Measurements from ENCODE around the gene POU4F1.
"Not testable (repeated sequence)": the region's sequence is repeated elsewhere in the genome, so short reads cannot be mapped to it uniquely, and the experiment has no call there.

POU4F1 gene, protein sequence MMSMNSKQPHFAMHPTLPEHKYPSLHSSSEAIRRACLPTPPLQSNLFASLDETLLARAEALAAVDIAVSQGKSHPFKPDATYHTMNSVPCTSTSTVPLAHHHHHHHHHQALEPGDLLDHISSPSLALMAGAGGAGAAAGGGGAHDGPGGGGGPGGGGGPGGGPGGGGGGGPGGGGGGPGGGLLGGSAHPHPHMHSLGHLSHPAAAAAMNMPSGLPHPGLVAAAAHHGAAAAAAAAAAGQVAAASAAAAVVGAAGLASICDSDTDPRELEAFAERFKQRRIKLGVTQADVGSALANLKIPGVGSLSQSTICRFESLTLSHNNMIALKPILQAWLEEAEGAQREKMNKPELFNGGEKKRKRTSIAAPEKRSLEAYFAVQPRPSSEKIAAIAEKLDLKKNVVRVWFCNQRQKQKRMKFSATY

DNA sequence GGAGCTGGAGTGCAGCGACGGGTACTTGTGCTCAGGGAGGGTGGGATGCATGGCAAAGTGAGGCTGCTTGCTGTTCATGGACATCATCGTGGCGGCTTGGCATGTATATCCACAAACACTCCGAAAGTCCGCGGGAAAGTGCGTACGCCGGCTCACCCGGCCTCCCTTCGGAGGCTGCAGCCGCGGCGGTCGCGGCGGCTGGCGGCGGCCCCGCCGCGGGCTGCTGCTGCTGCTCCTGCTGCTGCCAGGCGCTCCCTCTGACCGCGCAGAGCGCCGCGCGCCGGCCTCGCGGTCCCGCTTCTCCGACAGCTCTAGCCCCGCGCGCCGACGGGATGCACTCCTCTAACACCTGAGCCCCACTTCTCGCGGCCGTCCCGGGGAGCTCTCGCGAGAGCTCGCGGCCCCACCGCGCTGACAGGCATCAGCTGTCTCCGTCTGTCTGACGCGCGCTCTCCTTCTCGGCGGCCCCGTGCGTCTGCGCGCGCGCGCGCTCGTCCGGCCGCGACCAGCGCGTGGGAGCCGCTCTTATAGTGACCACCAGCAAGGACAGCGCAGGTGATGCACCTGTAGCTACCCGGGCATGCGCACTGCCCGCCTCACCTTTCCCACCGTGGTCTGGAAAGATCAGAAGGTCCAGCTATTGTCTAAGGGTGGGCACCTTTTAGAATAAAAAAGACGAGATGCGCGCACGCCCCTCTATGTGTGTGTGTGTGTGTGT lies at the start of gene POU4F1:
Gene POU4F1, minus strand, starts transcription at position 313 of the 718 bp plus-strand sequence. Its CDS starts 226 bp downstream, at position 87.
- Histone ChIP-seq H3K4me3 (ENCODE audit: low read length in 2 of 2) (peak within 1 kb of the TSS; percentile 67), H3K27ac (ENCODE audit: low read depth in 2 of 2, low read length in 2 of 2) (no peak within 1 kb of the TSS), H3K9me3 (ENCODE audit: control insufficient read depth in 2 of 2, low read length in 2 of 2) (no peaks in the 10 kb centered on the region), H3K36me3 (ENCODE audit: control insufficient read depth in 2 of 2, insufficient read depth in 2 of 2, low read length in 2 of 2) (no peaks in the 10 kb centered on the region), H3K4me1 (ENCODE audit: control insufficient read depth in 2 of 2, insufficient read depth in 2 of 2, low read length in 2 of 2) (peaks cover 22 to 23% of the 10 kb centered on the region in 2 donors), H3K9ac (ENCODE audit: low read depth in 1 of 2, low read length in 2 of 2) (no peak within 1 kb of the TSS), H3K27me3 (ENCODE audit: control insufficient read depth in 2 of 2, insufficient read depth in 2 of 2, low read length in 2 of 2) (peaks cover 89 to 94% of the 10 kb centered on the region in 2 donors)

DNA sequence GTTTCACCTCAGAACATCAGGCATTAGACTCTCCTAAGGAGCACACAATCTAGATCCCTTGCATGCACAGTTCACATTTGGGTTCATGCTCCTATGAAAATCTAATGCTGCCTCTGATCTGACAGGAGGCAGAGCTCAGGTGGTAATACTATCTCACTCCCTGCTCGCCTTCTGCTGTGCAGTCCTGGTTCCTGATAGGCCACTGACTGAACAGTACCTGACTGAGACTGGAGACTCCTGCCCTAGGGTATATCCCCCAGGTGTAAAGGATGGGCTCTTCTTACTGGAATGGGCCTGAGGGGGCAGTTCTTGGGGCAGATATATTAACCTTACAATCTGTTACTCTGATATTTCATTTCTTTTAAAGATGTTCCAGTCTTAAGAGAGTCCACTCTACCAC lies 49.3 kb upstream of the POU4F1 start:
- Histone ChIP-seq H3K9me3 (ENCODE audit: control insufficient read depth in 2 of 2, low read length in 2 of 2) (no peaks in the 10 kb centered on the region), H3K9ac (ENCODE audit: low read depth in 1 of 2, low read length in 2 of 2) (no peak overlapping the region), H3K27me3 (ENCODE audit: control insufficient read depth in 2 of 2, insufficient read depth in 2 of 2, low read length in 2 of 2) (no peaks in the 10 kb centered on the region), H3K4me1 (ENCODE audit: control insufficient read depth in 2 of 2, insufficient read depth in 2 of 2, low read length in 2 of 2) (peaks cover 1% of the 10 kb centered on the region in 2 donors), H3K36me3 (ENCODE audit: control insufficient read depth in 2 of 2, insufficient read depth in 2 of 2, low read length in 2 of 2) (no peaks in the 10 kb centered on the region), H3K4me3 (ENCODE audit: low read length in 2 of 2) (no peak overlapping the region), H3K27ac (ENCODE audit: low read depth in 2 of 2, low read length in 2 of 2) (no peak overlapping the region)

DNA sequence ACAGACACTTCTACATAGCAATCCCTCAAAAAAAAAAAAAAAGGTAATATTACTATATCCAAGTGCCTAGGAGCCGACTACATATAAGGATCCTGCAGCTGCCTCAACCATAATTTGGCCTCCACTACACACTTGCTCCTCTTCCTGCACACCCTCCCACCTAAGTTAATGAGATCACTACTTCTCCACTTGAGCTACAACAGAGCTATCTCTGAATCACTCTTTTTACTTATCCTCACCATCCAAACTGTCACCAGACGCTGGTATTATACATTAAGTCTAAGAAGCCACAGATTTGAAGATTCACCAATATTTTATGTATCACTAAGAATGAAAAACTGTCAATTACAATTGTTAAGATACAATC lies 47.3 kb upstream of the POU4F1 start:
- H3K9me3 ChIP-seq (ENCODE audit: control insufficient read depth in 2 of 2, low read length in 2 of 2) = no peaks in the 10 kb centered on the region
- no peaks in the 10 kb centered on the region for H3K27me3 ChIP-seq (ENCODE audit: control insufficient read depth in 2 of 2, insufficient read depth in 2 of 2, low read length in 2 of 2)

DNA sequence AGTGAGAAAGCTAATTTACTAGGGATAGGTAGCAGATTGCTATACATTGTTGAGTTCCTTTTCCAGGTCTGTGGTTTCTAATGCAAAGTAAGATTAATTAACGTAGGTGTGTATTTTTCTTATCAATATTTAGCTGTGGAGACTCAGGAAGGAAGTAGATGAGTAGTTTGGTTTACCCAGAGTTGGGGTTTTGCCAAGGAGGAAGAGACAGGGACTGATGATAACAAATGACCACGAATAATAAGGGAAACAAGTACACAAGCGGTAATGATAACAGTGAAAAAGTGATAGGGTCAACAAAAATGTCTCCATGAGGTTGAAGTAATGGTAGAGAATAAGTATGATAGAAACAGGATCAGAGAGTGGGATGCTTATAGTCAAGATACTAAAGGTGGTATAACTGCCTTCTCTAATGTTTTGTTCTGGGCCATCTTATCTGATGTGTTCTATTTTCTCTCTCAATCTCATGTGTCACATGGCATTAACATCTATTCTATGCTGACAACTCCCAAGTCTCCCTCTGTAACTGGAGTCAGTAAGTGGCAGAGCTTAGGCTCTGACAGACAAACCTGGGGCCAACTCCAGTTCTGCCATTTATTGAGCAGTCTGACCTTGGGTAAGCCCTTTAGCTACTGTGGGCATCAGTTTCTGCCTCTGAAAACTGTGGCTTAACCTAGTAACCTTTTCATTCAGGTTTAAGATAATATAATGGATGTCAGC lies 46.8 kb upstream of the POU4F1 start:
- H3K27ac ChIP-seq (ENCODE audit: low read depth in 2 of 2, low read length in 2 of 2) = no peak overlapping the region
- no peaks in the 10 kb centered on the region for H3K9me3 ChIP-seq (ENCODE audit: control insufficient read depth in 2 of 2, low read length in 2 of 2)
- no peak overlapping the region for H3K4me3 ChIP-seq (ENCODE audit: low read length in 2 of 2)
- peaks cover 0 to 2% of the 10 kb centered on the region in 2 donors for H3K4me1 ChIP-seq (ENCODE audit: control insufficient read depth in 2 of 2, insufficient read depth in 2 of 2, low read length in 2 of 2)
- H3K27me3 ChIP-seq (ENCODE audit: control insufficient read depth in 2 of 2, insufficient read depth in 2 of 2, low read length in 2 of 2) = no peaks in the 10 kb centered on the region
- H3K9ac ChIP-seq (ENCODE audit: low read depth in 1 of 2, low read length in 2 of 2) = no peak overlapping the region
- H3K36me3 ChIP-seq (ENCODE audit: control insufficient read depth in 2 of 2, insufficient read depth in 2 of 2, low read length in 2 of 2) = no peaks in the 10 kb centered on the region

More for the DNA sequence above, 47.3 kb upstream of the POU4F1 start:
- Histone ChIP-seq H3K4me3 (ENCODE audit: low read length in 2 of 2) (no peak overlapping the region), H3K9ac (ENCODE audit: low read depth in 1 of 2, low read length in 2 of 2) (no peak overlapping the region), H3K36me3 (ENCODE audit: control insufficient read depth in 2 of 2, insufficient read depth in 2 of 2, low read length in 2 of 2) (no peaks in the 10 kb centered on the region), H3K27ac (ENCODE audit: low read depth in 2 of 2, low read length in 2 of 2) (no peak overlapping the region), H3K4me1 (ENCODE audit: control insufficient read depth in 2 of 2, insufficient read depth in 2 of 2, low read length in 2 of 2) (peaks cover 0 to 2% of the 10 kb centered on the region in 2 donors)

DNA sequence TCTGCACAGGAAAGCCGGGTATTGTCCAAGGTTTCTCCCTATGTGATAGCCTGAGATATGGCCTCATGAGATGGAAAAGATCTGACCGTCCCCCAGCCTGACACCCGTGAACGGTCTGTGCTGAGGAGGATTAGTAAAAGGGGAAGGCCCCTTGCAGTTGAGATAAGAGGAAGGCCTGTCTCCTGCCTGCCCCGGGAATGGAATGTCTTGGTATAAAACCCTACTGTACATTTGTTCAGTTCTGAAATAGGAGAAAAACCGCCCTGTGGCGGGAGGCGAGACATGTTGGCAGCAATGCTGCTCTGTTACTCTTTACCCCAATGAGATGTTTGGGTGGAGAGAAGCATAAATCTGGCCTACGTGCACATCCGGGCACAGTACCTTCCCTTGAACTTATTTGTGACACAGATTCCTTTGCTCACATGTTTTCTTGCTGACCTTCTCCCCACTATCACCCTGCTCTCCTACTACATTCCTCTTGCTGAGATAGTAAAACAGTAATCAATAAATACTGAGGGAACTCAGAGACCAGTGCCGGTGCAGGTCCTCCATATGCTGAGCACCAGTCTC lies 43.8 kb upstream of the POU4F1 start:
- not testable (repeated sequence) for H3K4me1 ChIP-seq (ENCODE audit: control insufficient read depth in 2 of 2, insufficient read depth in 2 of 2, low read length in 2 of 2); H3K27ac ChIP-seq (ENCODE audit: low read depth in 2 of 2, low read length in 2 of 2); H3K9me3 ChIP-seq (ENCODE audit: control insufficient read depth in 2 of 2, low read length in 2 of 2); H3K4me3 ChIP-seq (ENCODE audit: low read length in 2 of 2); H3K36me3 ChIP-seq (ENCODE audit: control insufficient read depth in 2 of 2, insufficient read depth in 2 of 2, low read length in 2 of 2); H3K9ac ChIP-seq (ENCODE audit: low read depth in 1 of 2, low read length in 2 of 2); H3K27me3 ChIP-seq (ENCODE audit: control insufficient read depth in 2 of 2, insufficient read depth in 2 of 2, low read length in 2 of 2)

DNA sequence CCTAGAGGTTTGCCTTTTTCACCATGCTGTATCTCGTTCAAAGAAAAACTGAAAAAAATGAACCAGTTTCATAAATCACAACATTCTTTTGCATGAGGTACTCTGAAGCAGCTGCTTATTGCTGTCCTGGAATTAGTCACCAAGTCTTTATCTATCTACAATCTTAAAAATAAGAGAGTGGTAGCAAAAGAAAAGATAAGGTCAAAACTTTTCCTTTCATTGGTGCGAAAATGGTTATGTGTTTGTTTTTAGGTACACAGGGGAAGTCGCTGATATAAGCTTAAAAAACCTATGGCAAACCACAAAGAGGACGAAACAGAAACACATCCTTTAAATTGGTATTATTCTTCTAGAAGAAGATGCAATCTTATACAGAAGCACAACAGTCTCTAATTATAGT lies 34.9 kb upstream of the POU4F1 start:
- no peak overlapping the region for H3K27ac ChIP-seq (ENCODE audit: low read depth in 2 of 2, low read length in 2 of 2)
- H3K36me3 ChIP-seq (ENCODE audit: control insufficient read depth in 2 of 2, insufficient read depth in 2 of 2, low read length in 2 of 2) = peaks cover 15 to 23% of the 10 kb centered on the region in 2 donors

DNA sequence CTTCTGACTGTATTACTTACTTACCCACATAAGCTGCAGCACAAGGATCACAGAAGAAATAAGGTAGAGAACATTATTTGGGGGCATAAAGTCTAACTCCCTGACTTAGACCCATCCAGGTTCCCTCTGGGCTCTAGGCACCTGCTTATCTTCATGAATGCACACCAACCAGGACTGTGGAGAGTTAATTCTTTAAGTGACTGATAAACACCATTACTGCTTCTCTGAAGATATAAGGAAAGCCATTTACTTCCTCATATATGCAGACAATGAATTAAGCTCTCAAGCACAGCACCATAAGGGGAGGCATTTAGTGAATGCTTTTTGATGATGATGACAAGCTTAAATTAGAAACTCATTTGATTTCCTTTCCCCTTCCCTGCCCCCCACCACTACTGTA lies 33.1 kb upstream of the POU4F1 start:
- Histone ChIP-seq H3K27me3 (ENCODE audit: control insufficient read depth in 2 of 2, insufficient read depth in 2 of 2, low read length in 2 of 2) (no peaks in the 10 kb centered on the region), H3K27ac (ENCODE audit: low read depth in 2 of 2, low read length in 2 of 2) (no peak overlapping the region), H3K4me1 (ENCODE audit: control insufficient read depth in 2 of 2, insufficient read depth in 2 of 2, low read length in 2 of 2) (no peaks in the 10 kb centered on the region), H3K9me3 (ENCODE audit: control insufficient read depth in 2 of 2, low read length in 2 of 2) (no peaks in the 10 kb centered on the region), H3K4me3 (ENCODE audit: low read length in 2 of 2) (no peak overlapping the region), H3K9ac (ENCODE audit: low read depth in 1 of 2, low read length in 2 of 2) (no peak overlapping the region), H3K36me3 (ENCODE audit: control insufficient read depth in 2 of 2, insufficient read depth in 2 of 2, low read length in 2 of 2) (peaks cover 17 to 35% of the 10 kb centered on the region in 2 donors)

More for the DNA sequence above, 34.9 kb upstream of the POU4F1 start:
- Histone ChIP-seq H3K4me1 (ENCODE audit: control insufficient read depth in 2 of 2, insufficient read depth in 2 of 2, low read length in 2 of 2) (no peaks in the 10 kb centered on the region), H3K9me3 (ENCODE audit: control insufficient read depth in 2 of 2, low read length in 2 of 2) (no peaks in the 10 kb centered on the region), H3K27me3 (ENCODE audit: control insufficient read depth in 2 of 2, insufficient read depth in 2 of 2, low read length in 2 of 2) (no peaks in the 10 kb centered on the region), H3K4me3 (ENCODE audit: low read length in 2 of 2) (no peak overlapping the region), H3K9ac (ENCODE audit: low read depth in 1 of 2, low read length in 2 of 2) (no peak overlapping the region)

DNA sequence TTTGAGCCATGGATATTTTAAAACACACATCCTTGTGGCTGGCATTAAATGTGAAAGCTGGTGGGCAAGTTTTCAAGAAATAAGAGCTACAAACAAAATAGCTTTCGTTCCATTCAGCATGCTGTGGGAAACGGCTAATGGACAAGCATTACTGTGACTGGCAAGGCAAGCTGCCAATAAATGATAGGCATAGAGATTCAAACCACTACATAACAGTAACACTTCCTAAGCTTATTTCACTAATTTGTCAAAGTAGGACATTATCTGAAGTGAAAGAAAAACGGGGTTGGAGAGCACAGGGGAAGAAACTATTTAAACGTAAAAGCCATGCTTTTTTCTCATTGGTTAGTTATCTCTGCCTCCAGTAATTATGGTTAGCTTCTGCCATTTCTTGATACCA lies 29.6 kb upstream of the POU4F1 start:
- Histone ChIP-seq H3K27ac (ENCODE audit: low read depth in 2 of 2, low read length in 2 of 2) (no peak overlapping the region), H3K4me3 (ENCODE audit: low read length in 2 of 2) (no peak overlapping the region), H3K9ac (ENCODE audit: low read depth in 1 of 2, low read length in 2 of 2) (no peak overlapping the region), H3K27me3 (ENCODE audit: control insufficient read depth in 2 of 2, insufficient read depth in 2 of 2, low read length in 2 of 2) (no peaks in the 10 kb centered on the region), H3K9me3 (ENCODE audit: control insufficient read depth in 2 of 2, low read length in 2 of 2) (no peaks in the 10 kb centered on the region), H3K4me1 (ENCODE audit: control insufficient read depth in 2 of 2, insufficient read depth in 2 of 2, low read length in 2 of 2) (no peaks in the 10 kb centered on the region), H3K36me3 (ENCODE audit: control insufficient read depth in 2 of 2, insufficient read depth in 2 of 2, low read length in 2 of 2) (peaks cover 13 to 31% of the 10 kb centered on the region in 2 donors)

DNA sequence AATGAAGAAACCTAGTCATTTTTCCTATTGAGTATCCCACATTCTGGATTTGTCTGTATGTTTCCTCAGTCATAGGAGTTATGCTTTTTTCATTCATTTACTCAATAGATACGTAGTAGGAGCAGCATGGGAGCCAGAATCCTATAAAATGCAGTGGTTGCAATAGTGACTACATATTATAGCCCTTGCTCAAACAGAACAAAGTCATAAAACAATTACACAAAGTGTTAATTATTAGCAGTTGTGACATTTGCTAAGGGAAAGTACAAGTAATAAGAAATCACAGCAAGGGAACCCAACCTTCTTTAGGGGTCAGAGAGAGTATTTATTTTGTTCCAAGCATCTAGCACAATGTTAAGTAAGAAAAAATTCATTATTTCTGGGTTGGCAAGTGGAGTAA lies 27.7 kb upstream of the POU4F1 start:
- Histone ChIP-seq H3K27me3 (ENCODE audit: control insufficient read depth in 2 of 2, insufficient read depth in 2 of 2, low read length in 2 of 2) (no peaks in the 10 kb centered on the region), H3K36me3 (ENCODE audit: control insufficient read depth in 2 of 2, insufficient read depth in 2 of 2, low read length in 2 of 2) (peaks cover 6 to 21% of the 10 kb centered on the region in 2 donors), H3K4me3 (ENCODE audit: low read length in 2 of 2) (no peak overlapping the region), H3K9me3 (ENCODE audit: control insufficient read depth in 2 of 2, low read length in 2 of 2) (no peaks in the 10 kb centered on the region), H3K9ac (ENCODE audit: low read depth in 1 of 2, low read length in 2 of 2) (no peak overlapping the region), H3K27ac (ENCODE audit: low read depth in 2 of 2, low read length in 2 of 2) (no peak overlapping the region), H3K4me1 (ENCODE audit: control insufficient read depth in 2 of 2, insufficient read depth in 2 of 2, low read length in 2 of 2) (no peaks in the 10 kb centered on the region)
